A549 (cell line): ENCODE measurements around the gene NOP53. TPM values are rescaled to one million over a fixed set of nuclear protein-coding genes. Genes with fewer than 3 reads are reported as not detected.
A peak's percentile ranks its signal among the peaks of the same experiment; 100 is the strongest.

Experiments used
- ATAC-seq, 2 experiments: fragments of 200-7000 bp in 1 of 2; fragments of >200 bp in 1 of 2; cut with Nextera tagmentation in 1 of 2; cut with Tn5 transposase in 1 of 2; 3 replicates each; pipeline versions ENCODE4 v1.8.0 to v1.9.1; 2018 to 2020; ENCODE audit warnings: mild to moderate bottlenecking in 1 of 2, moderate library complexity in 1 of 2
- CTCF ChIA-PET: fragments of 300-600 bp; sonication (Branson Sonifier 250); formaldehyde crosslinking; extraction: SDS; loops from one replicate; lab custom pipeline; 2021; ENCODE audit warnings: antibody characterized with exemption, inconsistent platforms; lab: Yijun Ruan, JAX
- POLR2A ChIA-PET: fragments of 350-600 bp; formaldehyde crosslinking; extraction: SDS; loops from one replicate; lab custom pipeline; 2021; ENCODE audit warnings: antibody characterized with exemption, inconsistent platforms; lab: Yijun Ruan, JAX
- DNase-seq, 2 experiments: peaks; one replicate each; pipeline versions ENCODE4 v3.0.0 to v3.0.0-alpha.2; 2011 to 2016; ENCODE audit warnings: low read depth in 1 of 2, low spot score in 1 of 2
- FAIRE-seq: peaks from 2 replicates; lab custom pipeline; 2011; peaks lifted over from hg19 to GRCh38; lab: Jason Lieb, UNC
- H3K27ac ChIP-seq, 2 experiments: fragments of >200 bp; sonication (Bioruptor Twin); formaldehyde crosslinking; 3 replicates each; pipeline ENCODE4 v1.5.1; 2016 to 2017
- H3K4me1 ChIP-seq: fragments of >200 bp; sonication (Bioruptor Twin); formaldehyde crosslinking; 3 replicates; pipeline ENCODE4 v1.6.1; 2016
- H3K4me2 ChIP-seq: fragments of >200 bp; sonication (Bioruptor Twin); formaldehyde crosslinking; 3 replicates; pipeline ENCODE4 v1.6.1; 2016
- H3K4me3 ChIP-seq: fragments of >200 bp; sonication (Bioruptor Twin); formaldehyde crosslinking; 3 replicates; pipeline ENCODE4 v1.5.1; 2016
- H3K9me3 ChIP-seq: fragments of >200 bp; sonication (Bioruptor Twin); formaldehyde crosslinking; 3 replicates; pipeline ENCODE4 v1.6.1; 2016
- CEBPB ChIP-seq, 2 experiments: fragments of >200 bp in 1 of 2; sonication (Bioruptor Twin) in 1 of 2; formaldehyde crosslinking in 1 of 2; IDR thresholded peaks; 2 replicates each; pipeline ENCODE4 v1.6.1; 2012 to 2016
- E2F6 ChIP-seq: IDR thresholded peaks from 2 replicates; pipeline ENCODE4 v1.6.1; 2012; ENCODE audit warnings: low read depth, borderline replicate concordance
- EHF ChIP-seq: fragments of 250-450 bp; sonication (Bioruptor Pico); IDR thresholded peaks from 2 replicates; pipeline ENCODE4 v1.5.0; 2020; ENCODE audit warnings: mild to moderate bottlenecking
- ELK1 ChIP-seq: fragments of 150-350 bp; IDR thresholded peaks from 2 replicates; pipeline ENCODE4 v1.6.1; 2014; ENCODE audit warnings: low read depth, mild to moderate bottlenecking, low read length
- EP300 ChIP-seq, 2 experiments: fragments of >200 bp; sonication (Bioruptor Twin); formaldehyde crosslinking; IDR thresholded peaks; 2 replicates in 1 of 2; 3 replicates in 1 of 2; pipeline ENCODE4 v1.6.1; 2016 to 2017
- ESRRA ChIP-seq: fragments of 150-350 bp; IDR thresholded peaks from 2 replicates; pipeline ENCODE4 v1.6.1; 2014; ENCODE audit warnings: mild to moderate bottlenecking, low read length, borderline replicate concordance
- HOXB13 ChIP-seq: fragments of 250-450 bp; sonication (Bioruptor Pico); IDR thresholded peaks from 2 replicates; pipeline ENCODE4 v1.5.0; 2020; ENCODE audit warnings: low read depth, mild to moderate bottlenecking, moderate library complexity
- HOXB5 ChIP-seq: fragments of 250-450 bp; sonication (Bioruptor Pico); IDR thresholded peaks from 2 replicates; pipeline ENCODE4 v1.5.0; 2020; ENCODE audit warnings: mild to moderate bottlenecking, moderate library complexity
- JUNB ChIP-seq: fragments of >200 bp; sonication (Bioruptor Twin); formaldehyde crosslinking; IDR thresholded peaks from 2 replicates; pipeline ENCODE4 v1.6.1; 2016
- MAZ ChIP-seq: fragments of 150-350 bp; IDR thresholded peaks from 2 replicates; pipeline ENCODE4 v1.6.1; 2014; ENCODE audit warnings: antibody characterized with exemption, low read depth, low read length, borderline replicate concordance
- MYC ChIP-seq: IDR thresholded peaks from 2 replicates; pipeline ENCODE4 v1.6.1; 2012; ENCODE audit warnings: mild to moderate bottlenecking, inconsistent platforms, low read length, improper control_type of control experiment, borderline replicate concordance
- NPAS2 ChIP-seq: fragments of 250-450 bp; sonication (Bioruptor Pico); IDR thresholded peaks from 2 replicates; pipeline ENCODE4 v1.8.0; 2022; ENCODE audit warnings: mild to moderate bottlenecking, moderate library complexity, borderline replicate concordance
- PBX3 ChIP-seq: IDR thresholded peaks from 2 replicates; pipeline ENCODE4 v1.6.1; 2012
- RAD21 ChIP-seq, 2 experiments: fragments of >200 bp in 1 of 2; sonication (Bioruptor Twin) in 1 of 2; formaldehyde crosslinking in 1 of 2; IDR thresholded peaks in 1 of 2; conservative IDR thresholded peaks in 1 of 2; 2 replicates in 1 of 2; 3 replicates in 1 of 2; pipeline ENCODE4 v1.6.1; 2012 to 2018; ENCODE audit warnings: inconsistent platforms in 1 of 2
- RARB ChIP-seq: fragments of 250-450 bp; sonication (Bioruptor Pico); IDR thresholded peaks from 2 replicates; pipeline ENCODE4 v1.8.0; 2021; ENCODE audit warnings: mild to moderate bottlenecking, moderate library complexity
- RCOR1 ChIP-seq: fragments of 150-350 bp; IDR thresholded peaks from 2 replicates; pipeline ENCODE4 v1.6.1; 2014; ENCODE audit warnings: antibody characterized with exemption, low read length, low read depth
- RNF2 ChIP-seq: fragments of 200-600 bp; sonication (generic); IDR thresholded peaks from 2 replicates; pipeline ENCODE4 v1.6.1; 2016; ENCODE audit warnings: low read depth, mild to moderate bottlenecking, antibody characterized with exemption, moderate library complexity, borderline replicate concordance
- TP53 ChIP-seq: fragments of 250-450 bp; sonication (Bioruptor Pico); IDR thresholded peaks from 2 replicates; pipeline ENCODE4 v1.5.0; 2021; ENCODE audit warnings: mild to moderate bottlenecking, moderate library complexity
- ZSCAN20 ChIP-seq: fragments of 250-450 bp; sonication (Bioruptor Pico); IDR thresholded peaks from 2 replicates; pipeline ENCODE4 v1.8.0; 2022; ENCODE audit warnings: mild to moderate bottlenecking, moderate library complexity
- WGBS: methylation state at CpG from one replicate; pipeline ENCODE4 v1.1.6; 2017; ENCODE audit errors: missing lambda C conversion rate; 5-methylcytosine and 5-hydroxymethylcytosine counted together
- polyA plus RNA-seq, 4 experiments: library from polyadenylated mRNA; depleted of rRNA in 3 of 4; stranded (reverse); fragments of >200 nt; fragmentation: RNase III in 1 of 4; extraction: RNeasy Plus Mini Kit Qiagen cat#74134 plus additional on column Dnase treatment in 1 of 4; gene quantifications; 2 replicates in 3 of 4; 3 replicates in 1 of 4; pipeline ENCODE4 v1.2.3, GENCODE V29; 2011 to 2017

Gene NOP53
- polyA plus RNA-seq, 2 of the 4 experiments (the other 2 are of a cell fraction): 135 to 182 TPM

- H3K4me3 ChIP-seq: no peak overlapping the region
- WGBS: 95% methylated on average over 27 of the region's 27 CpGs
- DNase-seq: no peak
- H3K27ac ChIP-seq: no peak overlapping the region
- TF ChIP-seq NPAS2 (no peak), TP53 (no peak), EHF (CRISPR knock-in tag) (no peak), PBX3 (no peak), RCOR1 (no peak), ESRRA (no peak), JUNB (no peak), RAD21 (conservative IDR thresholded peaks at IDR 0.05 in 1 of 2, IDR thresholded peaks at IDR 0.05 in 1 of 2) (no peak), ELK1 (no peak), HOXB13 (CRISPR knock-in tag) (no peak), E2F6 (no peak)
- TF ChIP-seq, all 56 proteins: peak for 0
- Histone ChIP-seq H3K9me3 (no peaks in the 10 kb centered on the region), H3K4me1 (no peaks in the 10 kb centered on the region; the same call in 2 of the 3 replicates), H3K4me2 (no peak overlapping the region)
- FAIRE-seq: no peak
- ATAC-seq: no peak
- CTCF ChIA-PET: interaction anchor here (0.6 to 42.0 kb wide), 11 partner anchors 8 to 618 kb away, joined by 3 to 1389 read pairs (median 5); partner anchors contain the start of gene EHD2
- POLR2A ChIA-PET: interaction anchor here (1.4 kb wide), 1 partner anchor 11 kb away, joined by 3 read pairs; no protein-coding TSS in a partner anchor
Measured at GRCh38 chr19:47752440-47753211, 7.3 kb downstream of the NOP53 start.

- H3K27ac ChIP-seq: no peak overlapping the region
- ATAC-seq: peak; percentile 3 to 4; a peak in 3 of 6 replicates
- H3K4me1 ChIP-seq: no peaks in the 10 kb centered on the region; the same call in 2 of the 3 replicates
- no peak for FAIRE-seq
- POLR2A ChIA-PET: interaction anchor here (1.3 kb wide), 1 partner anchor 10 kb away, joined by 3 read pairs; no protein-coding TSS in a partner anchor
- H3K4me2 ChIP-seq: no peak overlapping the region
- H3K9me3 ChIP-seq: no peaks in the 10 kb centered on the region
- TF ChIP-seq RCOR1: no peak
- no peak for TF ChIP-seq EP300 (IDR thresholded peaks at IDR 0.05)
- no peak for TF ChIP-seq CEBPB (IDR thresholded peaks at IDR 0.05)
- TF ChIP-seq ZSCAN20 (CRISPR knock-in tag): no peak
- TF ChIP-seq NPAS2: no peak
- no peak for TF ChIP-seq RNF2
- no peak for TF ChIP-seq MAZ
- no peak for TF ChIP-seq JUNB
- no peak for TF ChIP-seq HOXB5 (CRISPR knock-in tag)
- no peak for TF ChIP-seq MYC
- no peak for TF ChIP-seq RARB
- no peak for DNase-seq
- WGBS: 94% methylated on average over 34 of the region's 37 CpGs
- CTCF ChIA-PET: interaction anchor here (0.9 to 42.0 kb wide), 6 partner anchors 11 to 318 kb away, joined by 3 to 1389 read pairs (median 10); partner anchors contain the start of gene EHD2
- no peak overlapping the region for H3K4me3 ChIP-seq
Measured at GRCh38 chr19:47754206-47755064, 9.1 kb downstream of the NOP53 start.
